Amygdala (tissue), 56 donors: ENCODE measurements around the gene IL31RA.

ENCODE experiments used
- DNase-seq, 56 donors: peaks; one replicate each; lab custom pipeline; 2025; lab: John Stamatoyannopoulos, UW

The IL31RA gene

GRCh38 chr5:55900068-55900467 lies 48.9 kb downstream of the IL31RA start:
- no peak for DNase-seq

DNA sequence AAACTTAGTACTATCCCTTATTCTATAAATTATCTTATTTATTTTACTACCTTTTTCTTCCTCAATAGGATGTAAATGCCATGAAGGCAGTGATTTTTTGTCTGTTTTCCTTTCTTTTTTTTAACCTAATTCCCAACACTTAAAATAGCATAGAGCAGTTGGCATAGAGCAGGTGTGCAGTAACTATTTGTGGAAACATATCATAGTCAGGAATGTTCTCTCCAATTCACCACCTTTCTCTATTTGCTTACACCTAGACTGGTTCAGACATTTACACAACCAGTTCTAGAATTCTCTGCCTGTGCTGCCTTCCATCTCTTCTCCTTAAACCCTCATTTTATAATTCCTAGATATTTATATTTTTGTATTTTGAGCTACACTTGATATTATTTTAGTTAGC lies 49.6 kb downstream of the IL31RA start:
- DNase-seq = no peak

DNA sequence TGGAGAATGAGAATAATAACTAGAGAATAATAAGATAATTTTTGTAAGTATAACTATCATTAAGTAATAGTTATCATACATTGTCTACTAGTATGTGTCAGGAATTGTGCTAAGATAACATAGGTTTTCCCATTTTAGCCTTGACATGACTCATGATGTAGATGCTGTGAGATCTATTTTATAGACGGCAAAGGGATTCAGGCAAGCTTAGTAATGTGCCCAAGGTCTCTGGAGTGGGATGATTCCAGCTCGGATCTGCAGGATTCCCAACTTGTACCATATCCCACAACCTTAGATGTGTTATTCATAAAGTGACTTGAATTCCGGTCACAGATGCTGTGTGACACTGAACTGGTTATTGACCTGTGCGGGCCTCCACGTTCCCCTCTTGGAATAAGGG lies 51.5 kb downstream of the IL31RA start:
- DNase-seq = no peak

- no peak for DNase-seq
Observed at GRCh38 chr5:55903121-55903701, 52.1 kb downstream of the IL31RA start.

DNA sequence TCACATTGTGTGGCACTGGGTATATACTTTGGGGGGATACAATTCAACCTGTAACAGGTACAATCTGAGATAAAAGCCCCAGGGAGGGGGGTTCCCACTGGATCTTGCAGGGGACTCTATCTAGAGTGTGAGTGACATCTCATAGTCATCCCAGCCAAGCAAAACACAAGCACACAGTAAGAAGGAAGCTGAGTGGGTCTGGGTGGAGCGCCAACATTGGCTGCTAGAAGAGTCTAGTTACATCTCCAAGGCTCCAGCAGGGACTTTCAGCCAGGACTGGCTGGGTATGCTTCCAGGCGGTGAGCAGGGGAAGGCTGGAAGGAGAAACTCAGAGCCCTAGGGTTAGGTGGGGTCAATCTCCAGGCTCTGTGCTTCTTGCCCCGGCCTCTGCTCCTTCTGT lies 53.0 kb downstream of the IL31RA start:
- peak in 2 of 56 donors; percentile 4 for DNase-seq

DNA sequence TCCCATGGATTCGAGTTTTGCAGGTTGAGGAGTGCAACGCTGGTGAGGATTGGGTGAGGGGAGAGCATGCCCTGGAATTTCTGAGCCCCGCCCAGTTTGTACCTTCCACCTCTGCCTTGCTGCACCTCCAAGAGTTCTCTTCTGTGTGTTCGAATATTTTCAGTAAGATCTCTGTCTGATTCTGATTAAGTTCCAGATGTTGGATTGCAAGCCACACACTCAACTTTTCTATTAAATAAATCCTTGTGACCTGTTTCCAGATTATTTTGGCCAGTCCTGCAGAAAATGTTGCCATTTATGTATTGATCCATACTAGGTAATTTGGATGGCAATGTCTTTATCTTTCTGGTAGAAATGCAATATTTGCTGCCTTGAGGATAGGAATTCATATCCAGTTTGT lies 54.1 kb downstream of the IL31RA start:
- DNase-seq = no peak

- DNase-seq = no peak
Observed at GRCh38 chr5:55907927-55908326, 56.8 kb downstream of the IL31RA start.

DNA sequence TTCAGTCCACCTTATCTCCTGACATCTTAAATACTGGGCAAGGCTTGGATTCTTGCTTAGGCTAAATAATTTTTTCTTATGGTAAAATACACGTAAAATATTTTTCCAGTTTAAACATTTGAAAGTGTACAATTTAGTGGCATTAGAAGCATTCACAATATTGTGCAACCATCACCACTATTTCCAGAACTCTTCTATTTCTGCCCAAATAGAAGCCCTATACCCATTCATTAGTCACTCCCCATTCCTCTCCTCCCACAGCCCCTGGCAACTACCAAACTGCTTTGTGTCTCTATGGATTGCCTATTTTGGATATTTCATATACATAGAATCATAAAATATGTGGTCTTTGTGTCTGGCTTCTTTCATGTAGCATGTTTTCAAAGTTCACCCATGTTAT lies 57.6 kb downstream of the IL31RA start:
- DNase-seq = no peak

DNA sequence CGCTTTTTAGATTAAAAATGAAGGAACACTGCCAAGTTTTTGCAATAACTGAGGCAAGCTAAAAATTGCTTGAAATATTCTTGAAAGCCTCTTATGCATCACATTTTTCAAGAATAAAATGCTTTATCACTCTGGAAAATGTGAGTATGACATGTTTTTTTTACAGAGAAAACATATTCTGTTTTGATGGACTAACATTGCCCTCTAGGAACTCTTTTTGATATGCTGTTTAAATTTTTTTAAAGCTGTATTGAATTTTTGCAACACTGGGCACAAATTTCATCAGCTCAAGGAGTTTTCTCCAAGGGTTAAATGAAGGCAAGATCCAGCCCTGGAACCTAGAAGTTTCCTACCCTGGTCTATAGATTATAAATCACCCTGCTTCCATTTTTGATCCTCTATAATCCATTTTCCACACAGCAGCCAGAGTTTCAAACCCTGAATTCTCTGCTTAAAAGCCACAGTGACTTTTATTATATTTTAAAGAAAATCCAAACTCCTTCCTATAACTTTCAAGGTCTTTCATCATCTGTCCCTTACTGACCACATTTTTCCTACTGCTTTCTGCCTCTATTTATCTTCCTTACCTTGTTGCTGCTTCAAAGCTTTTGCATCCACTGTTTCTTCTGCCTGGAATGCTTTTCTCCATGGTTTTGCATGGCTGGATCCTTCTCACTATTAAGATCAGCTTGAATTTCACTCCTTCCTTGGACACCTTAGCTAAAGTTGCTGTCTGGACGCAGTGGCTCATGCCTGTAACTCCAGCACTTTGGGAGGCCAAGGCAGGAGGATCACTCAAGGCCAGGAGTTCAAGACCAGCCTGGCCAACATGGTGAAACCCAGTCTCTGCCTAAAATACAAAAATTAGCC lies 60.9 kb downstream of the IL31RA start:
- no peak for DNase-seq

DNA sequence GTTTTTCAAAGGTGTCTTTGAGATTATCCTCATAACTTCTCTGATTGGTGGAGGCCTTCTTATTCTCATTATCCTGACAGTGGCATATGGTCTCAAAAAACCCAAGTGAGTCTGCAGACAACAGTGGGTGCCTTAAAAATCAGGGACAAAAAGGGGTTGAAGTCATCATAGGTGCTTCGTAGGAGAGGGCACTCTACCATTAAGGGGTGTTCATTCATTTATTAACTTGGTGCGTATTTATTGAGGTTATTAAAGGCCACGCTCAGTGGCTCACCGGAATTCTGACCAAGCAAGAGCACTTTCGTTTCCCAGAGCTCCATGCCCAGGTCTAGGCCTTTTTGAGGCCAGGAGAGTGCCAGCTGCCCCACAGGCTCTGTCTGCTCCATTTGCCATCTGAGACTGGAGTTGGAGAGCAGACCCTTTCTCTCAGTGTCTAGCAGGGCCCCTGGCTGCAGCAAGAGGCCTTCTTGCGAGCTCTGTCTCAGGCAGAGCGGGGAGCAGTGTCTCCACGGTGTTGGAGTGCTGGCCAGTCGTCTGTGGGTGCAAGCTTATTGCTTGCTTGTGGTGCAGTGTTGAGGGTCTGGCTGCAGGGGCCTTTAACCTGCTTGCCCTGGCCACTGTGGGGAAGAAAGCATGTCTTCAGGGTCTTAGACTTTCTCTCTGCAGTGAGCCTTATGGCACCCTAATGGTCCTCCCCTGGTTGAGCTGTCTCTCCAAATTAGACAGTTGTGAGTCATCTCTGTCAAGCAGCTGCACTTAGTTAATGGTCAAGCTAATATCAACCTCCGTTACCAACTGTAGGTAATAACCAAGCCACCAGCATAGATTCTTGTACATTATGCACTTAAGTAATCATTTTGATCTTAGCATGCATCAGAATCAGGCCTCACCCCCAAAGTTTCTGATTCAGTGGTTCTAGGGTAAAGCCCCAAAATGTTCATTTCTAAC lies 62.6 kb downstream of the IL31RA start:
- no peak for DNase-seq

GRCh38 chr5:55914971-55915370 lies 63.8 kb downstream of the IL31RA start:
- DNase-seq = no peak

DNA sequence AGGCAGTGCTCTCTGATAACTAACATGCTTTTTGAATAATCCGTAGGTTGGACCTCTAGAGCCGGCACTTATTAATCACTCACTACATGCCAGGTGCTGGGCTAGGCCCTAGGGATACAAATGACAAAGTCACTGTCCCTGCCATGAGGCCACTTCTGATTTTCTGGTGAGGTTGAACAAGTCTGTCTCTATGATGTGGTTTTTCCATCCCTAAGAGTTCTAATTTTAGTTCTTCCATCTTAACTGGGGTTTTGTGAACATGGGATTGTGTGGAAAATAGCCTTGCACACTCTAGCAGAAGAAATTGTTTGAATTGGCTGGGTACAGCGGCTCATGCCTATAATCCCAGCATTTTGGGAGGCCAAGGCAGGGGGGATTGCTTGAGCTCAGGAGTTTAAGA lies 64.6 kb downstream of the IL31RA start:
- no peak for DNase-seq

GRCh38 chr5:55916986-55917385 lies 65.8 kb downstream of the IL31RA start:
- DNase-seq = no peak

GRCh38 chr5:55917402-55918086 lies 66.4 kb downstream of the IL31RA start:
- no peak for DNase-seq

- DNase-seq = no peak
Observed at GRCh38 chr5:55918087-55919035, 67.2 kb downstream of the IL31RA start.

GRCh38 chr5:55919625-55920024 lies 68.5 kb downstream of the IL31RA start:
- DNase-seq = no peak

- peak in 3 of 56 donors; percentile 15 to 46 (median 29) for DNase-seq
Observed at GRCh38 chr5:55920784-55921183, 69.6 kb downstream of the IL31RA start.

- DNase-seq = no peak
Observed at GRCh38 chr5:55921617-55922016, 70.5 kb downstream of the IL31RA start.

DNA sequence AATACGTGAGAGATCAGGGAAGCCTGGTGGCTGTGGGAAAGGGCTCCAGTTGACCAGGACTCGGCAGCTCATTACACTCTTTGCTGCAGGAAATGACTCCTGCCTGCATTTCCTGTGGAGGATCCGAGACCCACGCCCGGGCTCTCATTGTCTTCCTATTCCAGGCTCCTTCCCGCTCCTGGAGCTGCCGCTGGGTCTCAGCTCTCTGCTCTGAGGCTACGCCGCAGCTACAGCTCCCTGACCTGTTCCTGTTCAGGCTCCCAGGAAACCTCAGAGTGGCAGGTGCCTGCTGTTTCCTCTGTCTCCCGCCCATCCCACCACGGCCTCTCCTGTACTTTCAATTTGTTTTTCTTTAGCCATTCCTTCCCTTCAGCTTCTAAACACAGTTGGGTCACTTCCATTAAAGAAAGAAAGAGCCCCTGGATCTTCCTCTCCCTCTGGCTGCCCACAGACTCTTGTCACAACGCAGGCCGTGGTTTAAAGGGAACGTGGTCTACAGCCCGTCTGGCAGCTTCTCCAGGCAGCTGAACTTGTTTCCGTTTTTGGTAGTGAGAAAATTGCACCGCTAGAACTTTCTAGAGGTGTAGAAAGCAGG lies 72.1 kb downstream of the IL31RA start:
- DNase-seq = no peak
